Panc1 (cell line): ENCODE measurements around the gene MTFMT.

ENCODE experiments used
- CTCF ChIP-seq: fragments of 450-650 bp; IDR thresholded peaks from 2 replicates; pipeline ENCODE4 v1.5.1; 2017; ENCODE audit warnings: mild to moderate bottlenecking
- TCF7L2 ChIP-seq: IDR thresholded peaks from 2 replicates; pipeline ENCODE4 v1.6.1; 2011; ENCODE audit warnings: mild to moderate bottlenecking, low read depth, low read length, inconsistent platforms

- TF ChIP-seq CTCF (no peak), TCF7L2 (no peak)
Observed at GRCh38 chr15:65026756-65027155, 2.7 kb downstream of the MTFMT start.
